HepG2 (cell line): Measurements from ENCODE around the gene ZIM2. TPM values are rescaled to one million over a fixed set of nuclear protein-coding genes. Genes with fewer than 3 reads are reported as not detected.

Experiments
- AGO1 ChIP-seq: fragments of 200-400 bp; formaldehyde crosslinking; IDR thresholded peaks from 2 replicates; pipeline ENCODE4 v1.6.1; 2017; ENCODE audit warnings: mild to moderate bottlenecking, low read depth, low read length, moderate library complexity; ENCODE audit not compliant: poor library complexity, severe bottlenecking
- ARNTL ChIP-seq: sonication (generic); formaldehyde crosslinking; IDR thresholded peaks from 2 replicates; pipeline ENCODE4 v1.4.0; 2020; ENCODE audit warnings: mild to moderate bottlenecking, missing genetic modification reagents
- ATM ChIP-seq: fragments of 450-650 bp; IDR thresholded peaks from 2 replicates; pipeline ENCODE4 v1.7.1; 2017; ENCODE audit warnings: mild to moderate bottlenecking, borderline replicate concordance
- CREB1 ChIP-seq, 2 experiments: fragments of 450-650 bp in 1 of 2; IDR thresholded peaks; 2 replicates each; pipeline ENCODE4 v1.6.1; 2016 to 2017; ENCODE audit warnings: control low read depth in 1 of 2, mild to moderate bottlenecking in 1 of 2, missing compliant biosample characterization in 1 of 2, missing genetic modification characterization in 1 of 2
- DNMT3B ChIP-seq: conservative IDR thresholded peaks from 2 replicates; pipeline ENCODE4 v1.6.1; 2016; ENCODE audit warnings: missing biosample characterization, control low read depth
- EHMT2 ChIP-seq: fragments of 200-600 bp; sonication (generic); IDR thresholded peaks from 2 replicates; pipeline ENCODE4 v1.7.0; 2017; ENCODE audit warnings: antibody characterized with exemption, low read depth, low read length, borderline replicate concordance
- EP300 ChIP-seq, 3 experiments: sonication (generic) in 1 of 3; formaldehyde crosslinking in 1 of 3; IDR thresholded peaks; 2 replicates each; pipeline versions ENCODE4 v1.5.1 to v1.6.1; 2011 to 2020; ENCODE audit warnings: low read depth in 2 of 3, low read length in 2 of 3, borderline replicate concordance in 1 of 3, improper control_type of control experiment in 1 of 3, mild to moderate bottlenecking in 1 of 3, missing genetic modification reagents in 1 of 3, moderate library complexity in 1 of 3
- FOXC1 ChIP-seq: sonication (generic); formaldehyde crosslinking; IDR thresholded peaks from 2 replicates; pipeline ENCODE4 v1.8.0; 2022; ENCODE audit warnings: mild to moderate bottlenecking, missing genetic modification reagents, borderline replicate concordance
- FOXO1 ChIP-seq: sonication (generic); formaldehyde crosslinking; IDR thresholded peaks from 2 replicates; pipeline ENCODE4 v1.4.0; 2020; ENCODE audit warnings: missing genetic modification reagents
- GABPB1 ChIP-seq: IDR thresholded peaks from 2 replicates; pipeline ENCODE4 v1.6.1; 2016; ENCODE audit warnings: mild to moderate bottlenecking, missing genetic modification reagents, moderate library complexity, missing compliant biosample characterization
- HMG20A ChIP-seq: IDR thresholded peaks from 2 replicates; pipeline ENCODE4 v1.6.1; 2016; ENCODE audit warnings: borderline replicate concordance
- NR3C1 ChIP-seq: sonication (generic); formaldehyde crosslinking; IDR thresholded peaks from 2 replicates; pipeline ENCODE4 v1.4.0; 2020; ENCODE audit warnings: missing genetic modification reagents
- RXRA ChIP-seq: sonication (generic); formaldehyde crosslinking; IDR thresholded peaks from 2 replicates; pipeline ENCODE4 v1.5.1; 2020; ENCODE audit warnings: missing genetic modification reagents
- SOX6 ChIP-seq, 2 experiments: fragments of 450-650 bp in 1 of 2; sonication (generic) in 1 of 2; formaldehyde crosslinking in 1 of 2; IDR thresholded peaks; 2 replicates each; pipeline versions ENCODE4 v1.4.0 to v1.6.1; 2017 to 2020; ENCODE audit warnings: antibody characterized with exemption in 1 of 2, mild to moderate bottlenecking in 1 of 2, missing genetic modification reagents in 1 of 2
- SP1 ChIP-seq, 2 experiments: fragments of 450-650 bp in 1 of 2; sonication (generic) in 1 of 2; formaldehyde crosslinking in 1 of 2; IDR thresholded peaks; 2 replicates each; pipeline versions ENCODE4 v1.4.0 to v1.6.1; 2016 to 2020; ENCODE audit warnings: missing genetic modification reagents in 1 of 2
- SP5 ChIP-seq: IDR thresholded peaks from 2 replicates; pipeline ENCODE4 v1.6.1; 2016; ENCODE audit warnings: low read depth, borderline replicate concordance
- XRCC5 ChIP-seq: fragments of 200-400 bp; formaldehyde crosslinking; optimal IDR thresholded peaks from 2 replicates; pipeline ENCODE3; 2017; ENCODE audit warnings: mild to moderate bottlenecking, low read length
- ZBTB1 ChIP-seq: sonication (generic); formaldehyde crosslinking; IDR thresholded peaks from 2 replicates; pipeline ENCODE4 v1.4.0; 2020; ENCODE audit warnings: missing genetic modification reagents, borderline replicate concordance
- ZNF24 ChIP-seq: fragments of 450-650 bp; IDR thresholded peaks from 2 replicates; pipeline ENCODE4 v1.6.1; 2017; ENCODE audit warnings: antibody characterized with exemption, mild to moderate bottlenecking
- ZNF614 ChIP-seq: IDR thresholded peaks from 2 replicates; pipeline ENCODE4 v1.6.1; 2018; ENCODE audit warnings: missing biosample characterization, missing genetic modification reagents, inconsistent platforms, borderline replicate concordance
- ZNF761 ChIP-seq: sonication (generic); formaldehyde crosslinking; conservative IDR thresholded peaks from 2 replicates; pipeline ENCODE4 v1.4.0; 2020; ENCODE audit warnings: mild to moderate bottlenecking, missing genetic modification reagents
- polyA plus RNA-seq, 8 experiments: library from polyadenylated mRNA; depleted of rRNA in 3 of 8; stranded (reverse) in 7 of 8; unstranded in 1 of 8; fragments of >200 nt; fragmentation: Illumina TruSeq in 4 of 8; extraction: Trizol in 4 of 8; gene quantifications; 2 replicates each; pipeline versions ENCODE4 v1.2.1 to v1.2.3, GENCODE V29; 2011 to 2016; ENCODE audit warnings: low read depth in 4 of 8, missing spikeins in 1 of 8, mixed read lengths in 1 of 8; ENCODE audit not compliant: insufficient read depth in 1 of 8
- total RNA-seq, 5 experiments: library from RNA; depleted of rRNA; stranded (reverse); fragments of >200 nt; fragmentation: Illumina TruSeq; extraction: Trizol; gene quantifications; 2 replicates each; pipeline ENCODE4 v1.2.3, GENCODE V29; 2016; ENCODE audit warnings: low read depth in 1 of 5
- TF ChIP-seq, protein P1 (sequence below): sonication (generic); formaldehyde crosslinking; IDR thresholded peaks from 2 replicates; pipeline ENCODE4 v1.8.0; 2022; ENCODE audit warnings: missing genetic modification reagents, mild to moderate bottlenecking, inconsistent platforms, borderline replicate concordance
- TF ChIP-seq, protein P2 (sequence below): sonication (generic); formaldehyde crosslinking; IDR thresholded peaks from 2 replicates; pipeline ENCODE4 v1.4.0; 2020; ENCODE audit warnings: mild to moderate bottlenecking, low read depth, missing genetic modification reagents
- TF ChIP-seq, protein P3 (sequence below): sonication (generic); formaldehyde crosslinking; IDR thresholded peaks from 2 replicates; pipeline ENCODE4 v1.4.0; 2020; ENCODE audit warnings: missing genetic modification reagents, borderline replicate concordance

Gene ZIM2
- total and polyA plus RNA-seq, 2 of the 13 experiments (the other 11 are each of a cell fraction or from before 2014, with no cell fraction given): 7.2 to 10.3 TPM

DNA sequence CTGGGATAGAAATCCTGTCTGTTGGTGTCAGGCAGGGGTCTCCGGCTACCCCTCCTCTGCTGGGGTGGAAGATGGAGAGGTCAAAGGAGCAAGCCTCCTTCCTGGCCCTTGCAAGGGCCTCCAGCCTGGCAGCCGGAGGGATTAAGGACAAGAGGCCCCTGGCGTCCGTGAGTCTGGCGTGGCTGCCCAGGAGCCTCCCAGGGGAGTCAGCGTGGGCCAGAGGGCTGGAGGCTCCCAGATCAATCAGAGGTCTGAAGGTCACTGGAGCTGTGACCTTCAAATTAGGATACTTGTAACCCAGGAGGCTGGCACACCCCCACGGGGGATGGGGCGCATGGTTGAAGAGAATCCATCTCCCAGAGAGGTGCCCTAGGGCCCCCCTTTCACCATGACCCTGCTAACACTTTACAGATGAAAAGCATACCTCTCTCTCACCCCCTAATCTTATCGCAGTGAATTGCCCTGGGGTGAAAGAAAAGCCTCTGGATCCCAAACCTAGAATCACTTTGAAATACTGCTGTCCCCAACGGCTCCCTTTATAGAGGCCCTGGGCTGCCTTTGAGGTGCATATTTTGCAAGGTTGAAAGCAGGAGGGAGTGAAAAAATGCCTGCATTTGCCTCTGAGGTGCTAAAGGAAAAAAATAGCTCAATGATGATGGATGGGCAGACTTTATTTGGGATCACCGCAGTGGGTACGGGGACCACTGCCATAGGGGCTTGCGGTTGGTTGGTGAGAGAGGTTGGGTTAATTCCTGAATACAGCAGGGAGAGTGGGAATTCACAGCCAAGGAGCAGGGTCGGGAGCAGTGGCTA lies 44.9 kb upstream of the ZIM2 start (continued):
- TF ChIP-seq ZBTB1 (CRISPR knock-in tag) (no peak), AGO1 (no peak), XRCC5 (no peak), DNMT3B (CRISPR knock-in tag) (no peak), ZNF614 (CRISPR knock-in tag) (no peak), SP1 (IDR thresholded peaks at IDR 0.05) (no peak), SP1 (CRISPR knock-in tag; IDR thresholded peaks at IDR 0.05) (no peak), SOX6 (IDR thresholded peaks at IDR 0.05) (no peak), SOX6 (CRISPR knock-in tag; IDR thresholded peaks at IDR 0.05) (peak; percentile 33; the same call in 1 of the 2 replicates), EP300 (IDR thresholded peaks at IDR 0.05; ENCODE audit: low read depth in 2 of 2, low read length in 2 of 2) (peak; percentile 59 to 83; a peak in 1 of 4 replicates), EP300 (CRISPR knock-in tag; IDR thresholded peaks at IDR 0.05; ENCODE audit: borderline replicate concordance) (peak; percentile 81; the same call in 1 of the 2 replicates), ATM (no peak), NR3C1 (CRISPR knock-in tag) (no peak), HMG20A (CRISPR knock-in tag) (peak; percentile 45; the same call in 1 of the 2 replicates), RXRA (CRISPR knock-in tag) (peak; percentile 79; the same call in 1 of the 2 replicates), GABPB1 (CRISPR knock-in tag) (peak; percentile 32; the same call in 1 of the 2 replicates), SP5 (CRISPR knock-in tag) (no peak), EHMT2 (no peak), FOXC1 (CRISPR knock-in tag) (no peak; the same call in 1 of the 2 replicates), ZNF761 (CRISPR knock-in tag) (0 out of 2 replicates have a peak, but pooled peaks have one; percentile 46), ARNTL (CRISPR knock-in tag) (no peak), CREB1 (IDR thresholded peaks at IDR 0.05) (no peak), CREB1 (CRISPR knock-in tag; IDR thresholded peaks at IDR 0.05) (no peak), ZNF24 (no peak), FOXO1 (no peak)
- TF ChIP-seq, protein P1, sequence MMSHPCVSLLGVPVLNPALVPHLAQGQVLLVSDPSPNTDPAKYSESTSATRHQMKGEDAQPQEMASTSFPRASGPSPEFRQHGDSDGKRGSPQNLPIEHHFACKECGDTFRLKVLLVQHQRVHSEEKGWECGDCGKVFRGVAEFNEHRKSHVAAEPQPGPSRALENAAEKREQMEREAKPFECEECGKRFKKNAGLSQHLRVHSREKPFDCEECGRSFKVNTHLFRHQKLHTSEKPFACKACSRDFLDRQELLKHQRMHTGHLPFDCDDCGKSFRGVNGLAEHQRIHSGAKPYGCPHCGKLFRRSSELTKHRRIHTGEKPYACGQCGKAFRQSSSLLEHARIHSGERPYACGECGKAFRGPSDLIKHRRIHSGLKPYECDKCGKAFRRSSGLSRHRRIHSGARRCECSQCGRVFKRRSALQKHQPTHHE (CRISPR knock-in tag): no peak
- TF ChIP-seq, protein P2, sequence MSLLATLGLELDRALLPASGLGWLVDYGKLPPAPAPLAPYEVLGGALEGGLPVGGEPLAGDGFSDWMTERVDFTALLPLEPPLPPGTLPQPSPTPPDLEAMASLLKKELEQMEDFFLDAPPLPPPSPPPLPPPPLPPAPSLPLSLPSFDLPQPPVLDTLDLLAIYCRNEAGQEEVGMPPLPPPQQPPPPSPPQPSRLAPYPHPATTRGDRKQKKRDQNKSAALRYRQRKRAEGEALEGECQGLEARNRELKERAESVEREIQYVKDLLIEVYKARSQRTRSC (CRISPR knock-in tag): no peak
- TF ChIP-seq, protein P3, sequence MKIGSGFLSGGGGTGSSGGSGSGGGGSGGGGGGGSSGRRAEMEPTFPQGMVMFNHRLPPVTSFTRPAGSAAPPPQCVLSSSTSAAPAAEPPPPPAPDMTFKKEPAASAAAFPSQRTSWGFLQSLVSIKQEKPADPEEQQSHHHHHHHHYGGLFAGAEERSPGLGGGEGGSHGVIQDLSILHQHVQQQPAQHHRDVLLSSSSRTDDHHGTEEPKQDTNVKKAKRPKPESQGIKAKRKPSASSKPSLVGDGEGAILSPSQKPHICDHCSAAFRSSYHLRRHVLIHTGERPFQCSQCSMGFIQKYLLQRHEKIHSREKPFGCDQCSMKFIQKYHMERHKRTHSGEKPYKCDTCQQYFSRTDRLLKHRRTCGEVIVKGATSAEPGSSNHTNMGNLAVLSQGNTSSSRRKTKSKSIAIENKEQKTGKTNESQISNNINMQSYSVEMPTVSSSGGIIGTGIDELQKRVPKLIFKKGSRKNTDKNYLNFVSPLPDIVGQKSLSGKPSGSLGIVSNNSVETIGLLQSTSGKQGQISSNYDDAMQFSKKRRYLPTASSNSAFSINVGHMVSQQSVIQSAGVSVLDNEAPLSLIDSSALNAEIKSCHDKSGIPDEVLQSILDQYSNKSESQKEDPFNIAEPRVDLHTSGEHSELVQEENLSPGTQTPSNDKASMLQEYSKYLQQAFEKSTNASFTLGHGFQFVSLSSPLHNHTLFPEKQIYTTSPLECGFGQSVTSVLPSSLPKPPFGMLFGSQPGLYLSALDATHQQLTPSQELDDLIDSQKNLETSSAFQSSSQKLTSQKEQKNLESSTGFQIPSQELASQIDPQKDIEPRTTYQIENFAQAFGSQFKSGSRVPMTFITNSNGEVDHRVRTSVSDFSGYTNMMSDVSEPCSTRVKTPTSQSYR: peak; percentile 54; the same call in 1 of the 2 replicates
